Mesenchymal stem cell (in vitro differentiated cells and primary cell): ENCODE data around the gene SCN2A.
A peak's percentile ranks its signal among the peaks of the same experiment; 100 is the strongest.

Source experiments
- DNase-seq: peaks from one replicate; pipeline ENCODE4 v3.0.0-alpha.2; 2013
- H2AFZ ChIP-seq: one replicate; pipeline ENCODE4 v1.6.1; 2013; ENCODE audit warnings: low read depth, mild to moderate bottlenecking, control low read depth, inconsistent platforms, low read length, moderate library complexity
- H2AK5ac ChIP-seq: 2 replicates; pipeline ENCODE4 v1.6.1; 2013; ENCODE audit warnings: low read length, moderate library complexity, mild to moderate bottlenecking, inconsistent platforms; ENCODE audit not compliant: severe bottlenecking
- H2BK120ac ChIP-seq: one replicate; pipeline ENCODE4 v1.6.1; 2013; ENCODE audit warnings: low read depth, mild to moderate bottlenecking, inconsistent platforms, low read length, moderate library complexity
- H2BK12ac ChIP-seq, 2 experiments: one replicate each; pipeline ENCODE4 v1.6.1; 2013; ENCODE audit warnings: inconsistent platforms in 2 of 2, low read length in 2 of 2, mild to moderate bottlenecking in 2 of 2, moderate library complexity in 2 of 2, control low read depth in 1 of 2
- H2BK15ac ChIP-seq: one replicate; pipeline ENCODE4 v1.6.1; 2013; ENCODE audit warnings: mild to moderate bottlenecking, low read depth, inconsistent platforms; ENCODE audit not compliant: poor library complexity, severe bottlenecking
- H2BK5ac ChIP-seq: 2 replicates; pipeline ENCODE4 v1.6.1; 2013; ENCODE audit warnings: low read depth, mild to moderate bottlenecking, low read length, control low read depth, inconsistent platforms; ENCODE audit not compliant: poor library complexity, severe bottlenecking
- H3K14ac ChIP-seq, 2 experiments: one replicate each; pipeline ENCODE4 v1.6.1; 2013; ENCODE audit warnings: inconsistent platforms in 2 of 2, low read length in 2 of 2, control low read depth in 1 of 2, mild to moderate bottlenecking in 1 of 2, moderate library complexity in 1 of 2
- H3K18ac ChIP-seq, 2 experiments: one replicate each; pipeline ENCODE4 v1.6.1; 2013; ENCODE audit warnings: inconsistent platforms in 2 of 2, low read length in 2 of 2, control low read depth in 1 of 2, low read depth in 1 of 2, mild to moderate bottlenecking in 1 of 2
- H3K23ac ChIP-seq, 2 experiments: one replicate each; pipeline ENCODE4 v1.6.1; 2013; ENCODE audit warnings: inconsistent platforms in 2 of 2, low read length in 2 of 2, mild to moderate bottlenecking in 2 of 2, moderate library complexity in 2 of 2, control low read depth in 1 of 2
- H3K27ac ChIP-seq: 2 replicates; pipeline ENCODE4 v1.5.1; 2013; ENCODE audit warnings: mild to moderate bottlenecking, moderate library complexity, low read length, control low read depth, inconsistent platforms; ENCODE audit not compliant: poor library complexity, severe bottlenecking
- H3K27me3 ChIP-seq, 2 experiments: 2 replicates each; pipeline versions ENCODE4 v1.6.1 to v1.7.0; 2013; ENCODE audit warnings: low read length in 2 of 2, mild to moderate bottlenecking in 2 of 2, moderate library complexity in 2 of 2, control low read depth in 1 of 2, inconsistent platforms in 1 of 2; ENCODE audit not compliant: control insufficient read depth in 1 of 2, insufficient read depth in 1 of 2
- H3K36me3 ChIP-seq, 2 experiments: 2 replicates each; pipeline versions ENCODE4 v1.6.1 to v1.7.0; 2013; ENCODE audit warnings: low read length in 2 of 2, control low read depth in 1 of 2, inconsistent platforms in 1 of 2, low read depth in 1 of 2, mild to moderate bottlenecking in 1 of 2; ENCODE audit not compliant: insufficient read depth in 2 of 2, control insufficient read depth in 1 of 2
- H3K4ac ChIP-seq, 2 experiments: one replicate each; pipeline ENCODE4 v1.6.1; 2013; ENCODE audit warnings: inconsistent platforms in 2 of 2, low read length in 2 of 2, mild to moderate bottlenecking in 2 of 2, moderate library complexity in 2 of 2, control low read depth in 1 of 2, low read depth in 1 of 2
- H3K4me1 ChIP-seq: 2 replicates; pipeline ENCODE4 v1.6.1; 2013; ENCODE audit warnings: low read depth, low read length, control low read depth; ENCODE audit not compliant: control insufficient read depth, insufficient read depth
- H3K4me2 ChIP-seq: 2 replicates; pipeline ENCODE4 v1.6.1; 2013; ENCODE audit warnings: low read length, mild to moderate bottlenecking, inconsistent platforms; ENCODE audit not compliant: poor library complexity, severe bottlenecking
- H3K4me3 ChIP-seq, 2 experiments: 2 replicates each; pipeline versions ENCODE4 v1.5.1 to v1.7.0; 2013; ENCODE audit warnings: low read length in 2 of 2, mild to moderate bottlenecking in 2 of 2, control low read depth in 1 of 2, low read depth in 1 of 2; ENCODE audit not compliant: insufficient read depth in 1 of 2
- H3K79me1 ChIP-seq: replicated peaks from 2 replicates; pipeline ENCODE4 v1.6.1; 2013; ENCODE audit warnings: mild to moderate bottlenecking, control low read depth, low read length, inconsistent platforms; ENCODE audit not compliant: poor library complexity, severe bottlenecking
- H3K9ac ChIP-seq: 2 replicates; pipeline ENCODE4 v1.7.0; 2013; ENCODE audit warnings: mild to moderate bottlenecking, low read length, moderate library complexity
- H3K9me3 ChIP-seq: 2 replicates; pipeline ENCODE4 v1.7.0; 2013; ENCODE audit warnings: mild to moderate bottlenecking, low read length; ENCODE audit not compliant: control insufficient read depth
- H4K8ac ChIP-seq: one replicate; pipeline ENCODE4 v1.6.1; 2013; ENCODE audit warnings: inconsistent platforms, mild to moderate bottlenecking, low read length, moderate library complexity
- H4K91ac ChIP-seq: one replicate; pipeline ENCODE4 v1.6.1; 2013; ENCODE audit warnings: mild to moderate bottlenecking, low read length, inconsistent platforms
- WGBS: methylation state at CpG from one replicate; pipeline ENCODE4 v1.1.7; 2013; ENCODE audit warnings: mixed read lengths; 5-methylcytosine and 5-hydroxymethylcytosine counted together

SCN2A gene

DNA sequence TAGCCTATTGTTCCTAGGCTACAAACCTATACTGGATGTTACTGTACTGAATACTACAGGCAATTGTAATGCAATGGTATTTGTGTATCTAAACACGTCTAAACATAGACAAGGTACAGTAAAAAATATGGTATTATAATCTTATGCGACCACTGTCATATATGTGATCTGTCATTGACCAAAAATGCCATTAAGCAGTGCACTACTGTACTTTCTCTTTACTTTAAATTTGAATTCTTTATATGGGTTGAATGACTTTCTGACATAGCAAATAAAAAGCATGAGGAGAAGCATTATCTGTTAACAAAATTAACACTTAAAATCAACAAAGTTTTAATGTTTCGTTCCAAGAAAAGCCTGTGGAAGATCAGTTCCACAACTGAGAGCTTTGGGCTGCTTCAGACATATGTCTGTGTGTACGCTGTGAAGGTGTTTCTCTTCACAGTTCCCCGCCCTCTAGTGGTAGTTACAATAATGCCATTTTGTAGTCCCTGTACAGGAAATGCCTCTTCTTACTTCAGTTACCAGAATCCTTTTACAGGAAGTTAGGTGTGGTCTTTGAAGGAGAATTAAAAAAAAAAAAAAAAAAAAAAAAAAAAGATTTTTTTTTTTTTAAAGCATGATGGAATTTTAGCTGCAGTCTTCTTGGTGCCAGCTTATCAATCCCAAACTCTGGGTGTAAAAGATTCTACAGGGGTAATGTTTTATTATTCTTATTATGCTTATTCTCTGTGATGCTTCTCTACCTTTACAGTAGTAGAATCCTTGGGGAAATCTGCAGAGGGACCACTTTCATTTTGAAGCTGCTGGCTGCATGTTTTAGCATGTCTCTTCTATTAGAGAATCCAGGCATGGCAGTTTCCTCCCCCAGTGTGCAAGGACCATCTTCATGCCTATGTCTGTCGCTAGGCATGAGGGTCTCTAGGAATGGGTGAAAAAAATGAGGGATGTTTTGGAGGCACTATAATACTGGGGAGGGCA, 54.5 kb downstream of the SCN2A start:
- no peak overlapping the region for H2AK5ac ChIP-seq
- no peak overlapping the region for H2BK12ac ChIP-seq
- no peak overlapping the region for H3K27ac ChIP-seq
- H3K27me3 ChIP-seq, result no peaks in the 10 kb centered on the region
- peak overlapping the region; percentile 84 for H3K9ac ChIP-seq
- no peak overlapping the region for H2BK120ac ChIP-seq
- H2BK5ac ChIP-seq, result no peak overlapping the region
- peaks cover 0 to 20% of the 10 kb centered on the region in 2 experiments for H3K36me3 ChIP-seq
- no peak overlapping the region for H2BK15ac ChIP-seq
- no peak overlapping the region for H3K14ac ChIP-seq
- H3K23ac ChIP-seq, result no peak overlapping the region
- peaks cover 6% of the 10 kb centered on the region for H3K79me1 ChIP-seq
- no peak overlapping the region for H3K18ac ChIP-seq
- DNase-seq, result peak; percentile 88
- H2AFZ ChIP-seq, result peak overlapping the region; percentile 36
- peak overlapping the region in 1 of 2 experiments; percentile 78 for H3K4me3 ChIP-seq
- 25% methylated on average over 4 of the region's 6 CpGs for WGBS
- peaks cover 2% of the 10 kb centered on the region for H3K4me1 ChIP-seq
- H4K8ac ChIP-seq, result peak overlapping the region; percentile 89
- H4K91ac ChIP-seq, result peak overlapping the region; percentile 39
- H3K9me3 ChIP-seq, result no peaks in the 10 kb centered on the region
- peak overlapping the region in 1 of 2 experiments; percentile 47 for H3K4ac ChIP-seq
- H3K4me2 ChIP-seq, result peak overlapping the region; percentile 81

DNA sequence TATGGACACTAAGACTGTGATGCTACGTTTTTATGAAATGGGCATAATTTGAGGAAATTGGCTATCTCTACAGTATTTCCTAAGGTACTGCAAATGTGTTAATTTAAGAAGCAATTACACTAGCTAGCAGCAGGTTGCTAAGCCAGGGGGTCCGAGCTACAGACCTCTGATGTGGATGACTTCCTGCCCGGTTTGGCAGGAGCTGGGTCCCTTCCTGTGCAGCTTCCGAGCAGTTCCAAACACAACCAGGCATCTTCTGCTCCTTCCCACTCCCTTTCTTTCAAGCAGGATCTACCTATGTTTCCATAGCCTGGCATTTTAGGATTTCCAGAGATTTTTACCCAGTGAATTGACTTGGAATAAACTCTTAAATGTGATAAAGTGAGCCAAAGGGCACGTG, 55.7 kb downstream of the SCN2A start:
- H2BK15ac ChIP-seq, result no peak overlapping the region
- H3K36me3 ChIP-seq, result peaks cover 0 to 20% of the 10 kb centered on the region in 2 experiments
- 81% methylated on average over 5 of the region's 5 CpGs for WGBS
- H3K4me3 ChIP-seq, result peak overlapping the region in 1 of 2 experiments; percentile 78
- no peak overlapping the region for H2BK5ac ChIP-seq
- peaks cover 6% of the 10 kb centered on the region for H3K79me1 ChIP-seq
- no peak overlapping the region for H3K14ac ChIP-seq
- H3K4ac ChIP-seq, result no peak overlapping the region
- peak overlapping the region; percentile 36 for H2AK5ac ChIP-seq
- H2AFZ ChIP-seq, result no peak overlapping the region
- no peaks in the 10 kb centered on the region for H3K9me3 ChIP-seq
- H3K27me3 ChIP-seq, result no peaks in the 10 kb centered on the region
- H2BK12ac ChIP-seq, result no peak overlapping the region
- H3K18ac ChIP-seq, result no peak overlapping the region
- no peak for DNase-seq
- H3K4me1 ChIP-seq, result peaks cover 2% of the 10 kb centered on the region
- H3K9ac ChIP-seq, result peak overlapping the region; percentile 84
- no peak overlapping the region for H4K91ac ChIP-seq
- H3K23ac ChIP-seq, result no peak overlapping the region
- no peak overlapping the region for H2BK120ac ChIP-seq
- H3K4me2 ChIP-seq, result peak overlapping the region; percentile 38
- H3K27ac ChIP-seq, result no peak overlapping the region
- H4K8ac ChIP-seq, result peak overlapping the region; percentile 47

- H3K36me3 ChIP-seq, result peaks cover 0 to 20% of the 10 kb centered on the region in 2 experiments
- DNase-seq, result no peak
- no peak overlapping the region for H2BK12ac ChIP-seq
- no peak overlapping the region for H3K9ac ChIP-seq
- no peak overlapping the region for H2BK15ac ChIP-seq
- 95% methylated on average over 4 of the region's 4 CpGs for WGBS
- peaks cover 6% of the 10 kb centered on the region for H3K79me1 ChIP-seq
- no peaks in the 10 kb centered on the region for H3K9me3 ChIP-seq
- no peak overlapping the region for H3K18ac ChIP-seq
- no peak overlapping the region for H2BK5ac ChIP-seq
- H3K4me2 ChIP-seq, result no peak overlapping the region
- H3K4ac ChIP-seq, result no peak overlapping the region
- H2BK120ac ChIP-seq, result no peak overlapping the region
- no peak overlapping the region for H3K14ac ChIP-seq
- no peak overlapping the region for H3K27ac ChIP-seq
- H3K4me1 ChIP-seq, result peaks cover 2% of the 10 kb centered on the region
- no peaks in the 10 kb centered on the region for H3K27me3 ChIP-seq
- H2AK5ac ChIP-seq, result no peak overlapping the region
- H4K8ac ChIP-seq, result no peak overlapping the region
- no peak overlapping the region for H3K23ac ChIP-seq
- H3K4me3 ChIP-seq, result no peak overlapping the region
- H2AFZ ChIP-seq, result no peak overlapping the region
- no peak overlapping the region for H4K91ac ChIP-seq
Measured at GRCh38 chr2:165295643-165296042, 56.4 kb downstream of the SCN2A start.

DNA sequence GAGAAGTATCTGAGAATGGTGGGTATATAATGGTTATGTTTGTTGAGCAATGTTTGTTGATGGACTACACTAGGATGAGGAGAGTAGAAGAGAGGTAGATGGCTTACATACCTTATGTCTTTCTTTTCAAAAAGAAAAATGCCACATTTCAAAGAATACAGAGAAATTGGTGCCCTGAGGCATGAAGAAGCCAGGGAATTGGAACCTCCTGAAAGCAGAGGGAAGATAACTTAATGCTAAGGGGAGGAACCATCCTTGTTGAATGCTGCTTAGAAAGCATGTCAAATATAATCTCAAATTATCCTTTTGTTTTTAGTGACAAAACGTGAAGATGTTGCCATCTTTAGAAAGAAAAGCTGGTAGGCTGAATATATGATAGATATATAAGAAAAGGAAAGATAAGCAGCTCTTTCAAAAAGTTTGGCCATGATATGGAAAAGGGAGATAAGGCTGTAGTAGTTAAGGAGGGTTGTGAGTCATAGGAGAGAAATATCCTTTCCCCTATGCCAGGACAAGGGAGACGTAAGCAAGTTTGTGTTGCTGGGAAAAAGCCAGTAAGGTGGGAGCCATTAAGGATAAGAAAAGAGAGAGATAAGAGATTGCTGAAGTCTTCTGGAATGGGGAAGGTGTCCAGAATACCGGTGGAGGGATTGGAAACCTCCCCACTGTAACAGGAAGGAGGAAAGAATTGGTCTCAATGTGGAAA, 66.3 kb downstream of the SCN2A start:
- WGBS, result 32% methylated on average over 3 of the region's 3 CpGs
- no peak overlapping the region for H3K4me2 ChIP-seq
- no peak overlapping the region for H4K8ac ChIP-seq
- no peak overlapping the region for H2AFZ ChIP-seq
- H3K23ac ChIP-seq, result no peak overlapping the region
- H2BK15ac ChIP-seq, result no peak overlapping the region
- no peak overlapping the region for H3K4ac ChIP-seq
- no peak overlapping the region for H2AK5ac ChIP-seq
- H3K27me3 ChIP-seq, result no peaks in the 10 kb centered on the region
- H3K79me1 ChIP-seq, result peaks cover 5% of the 10 kb centered on the region
- no peak overlapping the region for H2BK12ac ChIP-seq
- no peaks in the 10 kb centered on the region for H3K4me1 ChIP-seq
- H2BK5ac ChIP-seq, result no peak overlapping the region
- H2BK120ac ChIP-seq, result no peak overlapping the region
- no peak overlapping the region for H4K91ac ChIP-seq
- H3K9me3 ChIP-seq, result no peaks in the 10 kb centered on the region
- H3K9ac ChIP-seq, result no peak overlapping the region
- DNase-seq, result peak; percentile 2
- H3K14ac ChIP-seq, result no peak overlapping the region
- H3K4me3 ChIP-seq, result no peak overlapping the region
- no peak overlapping the region for H3K18ac ChIP-seq
- H3K27ac ChIP-seq, result no peak overlapping the region
- peaks cover 0 to 18% of the 10 kb centered on the region in 2 experiments for H3K36me3 ChIP-seq
